Mucosa of stomach (tissue), 1 donor: Measurements from ENCODE around the gene DMKN.

Experiments
- H3K27me3 ChIP-seq: one replicate; pipeline ENCODE4 v1.7.0; 2013; ENCODE audit warnings: mild to moderate bottlenecking, low read length; ENCODE audit not compliant: control insufficient read depth, insufficient read depth
- H3K36me3 ChIP-seq: one replicate; pipeline ENCODE4 v1.7.0; 2013; ENCODE audit warnings: low read length; ENCODE audit not compliant: control insufficient read depth, insufficient read depth
- H3K4me1 ChIP-seq: one replicate; pipeline ENCODE4 v1.7.0; 2013; ENCODE audit warnings: mild to moderate bottlenecking, low read length; ENCODE audit not compliant: control insufficient read depth, insufficient read depth
- H3K4me3 ChIP-seq: one replicate; pipeline ENCODE4 v1.7.0; 2013; ENCODE audit warnings: low read length
- H3K9ac ChIP-seq: one replicate; pipeline ENCODE4 v1.7.0; 2013; ENCODE audit warnings: mild to moderate bottlenecking, low read length, moderate library complexity
- H3K9me3 ChIP-seq: one replicate; pipeline ENCODE4 v1.7.0; 2013; ENCODE audit warnings: mild to moderate bottlenecking, low read length, moderate library complexity; ENCODE audit not compliant: control insufficient read depth
- donor health status: Pancreatic carcinoma.

DMKN gene

GRCh38 chr19:35556025-35556590 lies 42.7 kb upstream of the DMKN start:
- Histone ChIP-seq H3K4me3 (no peak overlapping the region), H3K9ac (no peak overlapping the region), H3K27me3 (peaks cover 36% of the 10 kb centered on the region), H3K9me3 (no peaks in the 10 kb centered on the region), H3K4me1 (peaks cover 8% of the 10 kb centered on the region), H3K36me3 (no peaks in the 10 kb centered on the region)

GRCh38 chr19:35555301-35556005 lies 42.0 kb upstream of the DMKN start:
- Histone ChIP-seq H3K36me3 (no peaks in the 10 kb centered on the region), H3K27me3 (peaks cover 32% of the 10 kb centered on the region), H3K4me3 (no peak overlapping the region), H3K4me1 (peaks cover 8% of the 10 kb centered on the region), H3K9me3 (no peaks in the 10 kb centered on the region), H3K9ac (no peak overlapping the region)

- H3K9me3 ChIP-seq = no peaks in the 10 kb centered on the region
- H3K4me3 ChIP-seq = no peak overlapping the region
- H3K9ac ChIP-seq = no peak overlapping the region
- peaks cover 20% of the 10 kb centered on the region for H3K27me3 ChIP-seq
- no peaks in the 10 kb centered on the region for H3K36me3 ChIP-seq
- H3K4me1 ChIP-seq = peaks cover 8% of the 10 kb centered on the region
Measured at GRCh38 chr19:35554076-35554475, 40.6 kb upstream of the DMKN start.

- no peaks in the 10 kb centered on the region for H3K9me3 ChIP-seq
- no peaks in the 10 kb centered on the region for H3K36me3 ChIP-seq
Measured at GRCh38 chr19:35553385-35554000, 40.0 kb upstream of the DMKN start.

GRCh38 chr19:35552534-35553384 lies 39.3 kb upstream of the DMKN start:
- Histone ChIP-seq H3K9me3 (no peaks in the 10 kb centered on the region), H3K9ac (no peak overlapping the region), H3K4me3 (no peak overlapping the region), H3K27me3 (peaks cover 8% of the 10 kb centered on the region), H3K4me1 (peaks cover under 1% of the 10 kb centered on the region), H3K36me3 (no peaks in the 10 kb centered on the region)

More at GRCh38 chr19:35553385-35554000, 40.0 kb upstream of the DMKN start:
- Histone ChIP-seq H3K9ac (no peak overlapping the region), H3K27me3 (peaks cover 14% of the 10 kb centered on the region), H3K4me1 (peaks cover 8% of the 10 kb centered on the region), H3K4me3 (no peak overlapping the region)

- Histone ChIP-seq H3K9ac (no peak overlapping the region), H3K4me1 (peaks cover 4% of the 10 kb centered on the region), H3K27me3 (no peaks in the 10 kb centered on the region), H3K4me3 (no peak overlapping the region), H3K36me3 (no peaks in the 10 kb centered on the region), H3K9me3 (no peaks in the 10 kb centered on the region)
Measured at GRCh38 chr19:35551091-35551810, 37.8 kb upstream of the DMKN start.

GRCh38 chr19:35549879-35550523 lies 36.6 kb upstream of the DMKN start:
- Histone ChIP-seq H3K36me3 (no peaks in the 10 kb centered on the region), H3K27me3 (no peaks in the 10 kb centered on the region), H3K4me1 (peaks cover 8% of the 10 kb centered on the region), H3K9ac (no peak overlapping the region), H3K9me3 (no peaks in the 10 kb centered on the region), H3K4me3 (no peak overlapping the region)

GRCh38 chr19:35549174-35549788 lies 35.8 kb upstream of the DMKN start:
- no peak overlapping the region for H3K9ac ChIP-seq
- H3K36me3 ChIP-seq = no peaks in the 10 kb centered on the region
- H3K4me1 ChIP-seq = peaks cover 15% of the 10 kb centered on the region

GRCh38 chr19:35546532-35546931 lies 33.1 kb upstream of the DMKN start:
- Histone ChIP-seq H3K4me1 (peaks cover 18% of the 10 kb centered on the region), H3K36me3 (no peaks in the 10 kb centered on the region), H3K9ac (peak overlapping the region; percentile 90), H3K27me3 (no peaks in the 10 kb centered on the region), H3K9me3 (no peaks in the 10 kb centered on the region), H3K4me3 (peak overlapping the region; percentile 92)

More at GRCh38 chr19:35549174-35549788, 35.8 kb upstream of the DMKN start:
- no peaks in the 10 kb centered on the region for H3K27me3 ChIP-seq
- H3K4me3 ChIP-seq = no peak overlapping the region
- no peaks in the 10 kb centered on the region for H3K9me3 ChIP-seq

- H3K9ac ChIP-seq = peak overlapping the region; percentile 90
- no peaks in the 10 kb centered on the region for H3K27me3 ChIP-seq
- H3K4me1 ChIP-seq = peaks cover 18% of the 10 kb centered on the region
- no peaks in the 10 kb centered on the region for H3K36me3 ChIP-seq
- peak overlapping the region; percentile 92 for H3K4me3 ChIP-seq
- no peaks in the 10 kb centered on the region for H3K9me3 ChIP-seq
Measured at GRCh38 chr19:35545855-35546381, 32.5 kb upstream of the DMKN start.
